Vagina (tissue), 2 donors: Measurements from ENCODE around the gene MTURN. TPM values are rescaled to one million over a fixed set of nuclear protein-coding genes. Genes with fewer than 3 reads are reported as not detected.

Experiments used
- DNase-seq, 2 donors: peaks; one replicate each; pipeline ENCODE4 v3.0.0-alpha.2; 2017; ENCODE audit errors: extremely low spot score in 2 of 2
- H3K27ac ChIP-seq: fragments of 200-600 bp; sonication (generic); one replicate; pipeline ENCODE4 v1.5.1; 2019
- H3K27me3 ChIP-seq: fragments of 200-600 bp; sonication (generic); one replicate; pipeline ENCODE4 v1.5.1; 2019
- H3K36me3 ChIP-seq, 2 donors: fragments of 200-600 bp; sonication (generic); one replicate each; pipeline ENCODE4 v1.5.1; 2017 to 2019
- H3K4me1 ChIP-seq: fragments of 200-600 bp; sonication (generic); one replicate; pipeline ENCODE4 v1.5.1; 2019
- H3K4me3 ChIP-seq, 2 donors: fragments of 200-600 bp; sonication (generic); 1 replicate in 1 of 2; 2 replicates in 1 of 2; pipeline ENCODE4 v1.5.1; 2016 to 2019
- H3K9me3 ChIP-seq: fragments of 200-600 bp; sonication (generic); one replicate; pipeline ENCODE4 v1.5.1; 2019
- POLR2A ChIP-seq, 2 donors: fragments of 450-650 bp; IDR thresholded peaks; one replicate each; pipeline ENCODE4 v1.6.1; 2017; ENCODE audit warnings: antibody characterized with exemption in 2 of 2, mild to moderate bottlenecking in 2 of 2, moderate library complexity in 2 of 2
- POLR2AphosphoS5 ChIP-seq, 2 donors: sonication (generic); formaldehyde crosslinking; IDR thresholded peaks; one replicate each; pipeline ENCODE4 v1.9.0; 2017; ENCODE audit warnings: antibody characterized with exemption in 2 of 2, mild to moderate bottlenecking in 2 of 2, low read depth in 1 of 2; ENCODE audit not compliant: insufficient read depth in 1 of 2
- intact Hi-C: fragments of 100-400 bp; cut with DNase I; formaldehyde crosslinking; loops from one replicate; pipeline ENCODE4 v1.15.1; 2023
- total RNA-seq: library from RNA; depleted of rRNA; stranded (reverse); fragments of >200 nt; gene quantifications from one replicate; pipeline ENCODE4 v1.2.3, GENCODE V29; 2016
- TF ChIP-seq, protein P1 (sequence below), 3 experiments: fragments of 450-650 bp in 2 of 3; fragments of 200-600 bp in 1 of 3; sonication (generic) in 1 of 3; IDR thresholded peaks; one replicate each; pipeline ENCODE4 v1.5.1; 2017 to 2019; ENCODE audit warnings: antibody characterized with exemption in 3 of 3, mild to moderate bottlenecking in 2 of 3, moderate library complexity in 2 of 3

The MTURN gene
- total RNA-seq, 1 donor from 2014 or later, result 44.2 TPM

- H3K27ac ChIP-seq, result peak overlapping the region; percentile 81
- intact Hi-C loops, result loop anchor here (10.0 kb wide), 1 partner anchor 113 kb away; the partner anchor contains the start of gene ZNRF2
These were observed 37.1 kb downstream of the MTURN start for GRCh38 chr7:30171766-30172447.

GRCh38 chr7:30172451-30172850 is 37.7 kb downstream of the MTURN start:
- TF ChIP-seq POLR2AphosphoS5 (IDR thresholded peaks at IDR 0.05; ENCODE audit: insufficient read depth in 1 of 2, low read depth in 1 of 2) (no peak), POLR2A (IDR thresholded peaks at IDR 0.05) (no peak)
- TF ChIP-seq, protein P1, sequence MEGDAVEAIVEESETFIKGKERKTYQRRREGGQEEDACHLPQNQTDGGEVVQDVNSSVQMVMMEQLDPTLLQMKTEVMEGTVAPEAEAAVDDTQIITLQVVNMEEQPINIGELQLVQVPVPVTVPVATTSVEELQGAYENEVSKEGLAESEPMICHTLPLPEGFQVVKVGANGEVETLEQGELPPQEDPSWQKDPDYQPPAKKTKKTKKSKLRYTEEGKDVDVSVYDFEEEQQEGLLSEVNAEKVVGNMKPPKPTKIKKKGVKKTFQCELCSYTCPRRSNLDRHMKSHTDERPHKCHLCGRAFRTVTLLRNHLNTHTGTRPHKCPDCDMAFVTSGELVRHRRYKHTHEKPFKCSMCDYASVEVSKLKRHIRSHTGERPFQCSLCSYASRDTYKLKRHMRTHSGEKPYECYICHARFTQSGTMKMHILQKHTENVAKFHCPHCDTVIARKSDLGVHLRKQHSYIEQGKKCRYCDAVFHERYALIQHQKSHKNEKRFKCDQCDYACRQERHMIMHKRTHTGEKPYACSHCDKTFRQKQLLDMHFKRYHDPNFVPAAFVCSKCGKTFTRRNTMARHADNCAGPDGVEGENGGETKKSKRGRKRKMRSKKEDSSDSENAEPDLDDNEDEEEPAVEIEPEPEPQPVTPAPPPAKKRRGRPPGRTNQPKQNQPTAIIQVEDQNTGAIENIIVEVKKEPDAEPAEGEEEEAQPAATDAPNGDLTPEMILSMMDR (IDR thresholded peaks at IDR 0.05), result no peak
- Histone ChIP-seq H3K27ac (peak overlapping the region; percentile 81), H3K4me1 (peaks cover 52% of the 10 kb centered on the region), H3K36me3 (no peaks in the 10 kb centered on the region), H3K27me3 (no peaks in the 10 kb centered on the region), H3K9me3 (no peaks in the 10 kb centered on the region), H3K4me3 (no peak overlapping the region)
- DNase-seq, result no peak
- intact Hi-C loops, result loop anchor here (10.0 kb wide), 1 partner anchor 112 kb away; the partner anchor contains the start of gene ZNRF2

More at GRCh38 chr7:30171766-30172447, 37.1 kb downstream of the MTURN start:
- DNase-seq, result no peak
- H3K4me1 ChIP-seq, result peaks cover 52% of the 10 kb centered on the region
- H3K4me3 ChIP-seq, result no peak overlapping the region
- H3K9me3 ChIP-seq, result no peaks in the 10 kb centered on the region
- no peaks in the 10 kb centered on the region for H3K27me3 ChIP-seq
- no peaks in the 10 kb centered on the region for H3K36me3 ChIP-seq
- TF ChIP-seq POLR2A (IDR thresholded peaks at IDR 0.05) (no peak), POLR2AphosphoS5 (IDR thresholded peaks at IDR 0.05; ENCODE audit: insufficient read depth in 1 of 2, low read depth in 1 of 2) (no peak)
- TF ChIP-seq, protein P1 (IDR thresholded peaks at IDR 0.05), result no peak

GRCh38 chr7:30173058-30173897 is 38.5 kb downstream of the MTURN start:
- H3K27ac ChIP-seq, result peak overlapping the region; percentile 81
- no peak overlapping the region for H3K4me3 ChIP-seq
- H3K27me3 ChIP-seq, result no peaks in the 10 kb centered on the region
- intact Hi-C loops, result loop anchor here (10.0 kb wide), 1 partner anchor 112 kb away; the partner anchor contains the start of gene ZNRF2
- peak; percentile 30 to 72 for TF ChIP-seq POLR2AphosphoS5 (IDR thresholded peaks at IDR 0.05; ENCODE audit: insufficient read depth in 1 of 2, low read depth in 1 of 2)
- TF ChIP-seq, protein P1 (IDR thresholded peaks at IDR 0.05), result no peak
- H3K36me3 ChIP-seq, result no peaks in the 10 kb centered on the region
- H3K4me1 ChIP-seq, result peaks cover 52% of the 10 kb centered on the region
- peak in 1 of 2 donors; percentile 95 for DNase-seq
- H3K9me3 ChIP-seq, result no peaks in the 10 kb centered on the region

- Histone ChIP-seq H3K4me1 (peaks cover 39% of the 10 kb centered on the region), H3K9me3 (no peaks in the 10 kb centered on the region), H3K4me3 (no peak overlapping the region), H3K27ac (no peak overlapping the region), H3K36me3 (no peaks in the 10 kb centered on the region), H3K27me3 (no peaks in the 10 kb centered on the region)
- TF ChIP-seq POLR2AphosphoS5 (IDR thresholded peaks at IDR 0.05; ENCODE audit: insufficient read depth in 1 of 2, low read depth in 1 of 2), result no peak
- TF ChIP-seq, protein P1 (IDR thresholded peaks at IDR 0.05), result no peak
- TF ChIP-seq POLR2A (IDR thresholded peaks at IDR 0.05), result no peak
- intact Hi-C loops, result loop anchor here (10.0 kb wide), 1 partner anchor 110 kb away; the partner anchor contains the start of gene ZNRF2
- DNase-seq, result no peak
These were observed 40.4 kb downstream of the MTURN start for GRCh38 chr7:30175180-30175579.
